Endothelial cell of umbilical vein (primary cell): ENCODE measurements around the gene HDGFL2. TPM values are rescaled to one million over a fixed set of nuclear protein-coding genes. Genes with fewer than 3 reads are reported as not detected.

Experiments
- BruUV-seq: library from RNA; stranded (reverse); fragments of 400-500 nt; replicated peaks from 2 replicates; lab custom pipeline; 2021; lab: Mats Ljungman, UMichigan
- CTCF ChIA-PET: fragments of 300-600, 350-600 bp; sonication (Branson Sonifier 250); formaldehyde crosslinking; loops from one replicate; lab custom pipeline; 2021; ENCODE audit warnings: antibody characterized with exemption, inconsistent platforms; lab: Charles Lee
- POLR2A ChIA-PET: fragments of 300-600, 350-600 bp; sonication (Branson Sonifier 250); formaldehyde crosslinking; loops from one replicate; lab custom pipeline; 2021; ENCODE audit warnings: antibody characterized with exemption, inconsistent platforms; lab: Charles Lee
- DNase-seq: peaks from one replicate; pipeline ENCODE4 v3.0.0-alpha.2; 2011; ENCODE audit warnings: low read depth, low spot score
- FAIRE-seq: peaks from 2 replicates; lab custom pipeline; 2011; peaks lifted over from hg19 to GRCh38; lab: Jason Lieb, UNC
- H2AFZ ChIP-seq: 2 replicates; pipeline ENCODE4 v1.6.0; 2012; ENCODE audit warnings: low read depth, low read length, control low read depth, inconsistent platforms
- H3K27ac ChIP-seq: 2 replicates; pipeline ENCODE4 v1.5.1; 2011; ENCODE audit warnings: low read depth, mild to moderate bottlenecking, control low read depth, low read length, moderate library complexity; ENCODE audit not compliant: insufficient read depth
- H3K27me3 ChIP-seq, 2 experiments: 2 replicates each; pipeline versions ENCODE4 v1.6.0 to v1.6.1; 2011; ENCODE audit warnings: low read length in 2 of 2, mixed read lengths in 1 of 2; ENCODE audit not compliant: control insufficient read depth in 2 of 2, insufficient read depth in 2 of 2
- H3K36me3 ChIP-seq, 2 experiments: 2 replicates in 1 of 2; 3 replicates in 1 of 2; pipeline ENCODE4 v1.5.1; 2011; ENCODE audit warnings: low read length in 2 of 2, mild to moderate bottlenecking in 1 of 2, moderate library complexity in 1 of 2; ENCODE audit not compliant: control insufficient read depth in 2 of 2, insufficient read depth in 2 of 2; ENCODE audit errors: extremely low read depth in 1 of 2
- H3K4me1 ChIP-seq: 3 replicates; pipeline ENCODE4 v1.5.1; 2011; ENCODE audit warnings: mild to moderate bottlenecking, low read length; ENCODE audit not compliant: control insufficient read depth, insufficient read depth; ENCODE audit errors: extremely low read depth
- H3K4me2 ChIP-seq: 2 replicates; pipeline ENCODE4 v1.6.1; 2011; ENCODE audit warnings: low read length, control low read depth, mixed read lengths; ENCODE audit not compliant: insufficient read depth
- H3K4me3 ChIP-seq, 3 experiments: fragments of 200-600 bp in 1 of 3; sonication (generic), shearing (Covaris generic) in 1 of 3; replicated peaks in 1 of 3; 2 replicates each; pipeline ENCODE4 v1.5.1; 2011 to 2016; ENCODE audit warnings: control low read depth in 3 of 3, low read length in 3 of 3, mild to moderate bottlenecking in 2 of 3, inconsistent platforms in 1 of 3, low read depth in 1 of 3, moderate library complexity in 1 of 3; ENCODE audit not compliant: insufficient read depth in 1 of 3
- H3K79me2 ChIP-seq: 2 replicates; pipeline ENCODE4 v1.6.0; 2012; ENCODE audit warnings: low read length, inconsistent platforms; ENCODE audit not compliant: control insufficient read depth, insufficient read depth
- H3K9ac ChIP-seq: replicated peaks from 2 replicates; pipeline ENCODE3; 2011; ENCODE audit warnings: low read length, control low read depth; ENCODE audit not compliant: insufficient read depth; ENCODE audit errors: extremely low read depth
- H3K9me1 ChIP-seq: replicated peaks from 3 replicates; pipeline ENCODE4 v1.6.0; 2011; ENCODE audit warnings: mild to moderate bottlenecking, low read length; ENCODE audit not compliant: control insufficient read depth, insufficient read depth; ENCODE audit errors: extremely low read depth
- H3K9me3 ChIP-seq: replicated peaks from 2 replicates; pipeline ENCODE4 v1.5.1; 2012; ENCODE audit warnings: low read length, inconsistent platforms; ENCODE audit not compliant: control insufficient read depth, insufficient read depth
- H4K20me1 ChIP-seq: replicated peaks from 2 replicates; pipeline ENCODE3; 2011; ENCODE audit warnings: mild to moderate bottlenecking, low read length; ENCODE audit not compliant: control insufficient read depth, insufficient read depth; ENCODE audit errors: extremely low read depth
- CTCF ChIP-seq, 2 donors: IDR thresholded peaks; 1 replicate in 1 of 2; 2 replicates in 1 of 2; pipeline ENCODE4 v1.5.1; 2011; ENCODE audit warnings: low read length in 2 of 2, mild to moderate bottlenecking in 2 of 2, moderate library complexity in 2 of 2, control low read depth in 1 of 2, inconsistent platforms in 1 of 2, low read depth in 1 of 2; ENCODE audit not compliant: insufficient read depth in 1 of 2; ENCODE audit errors: extremely low read depth in 1 of 2
- JUN ChIP-seq: IDR thresholded peaks from 2 replicates; pipeline ENCODE4 v1.6.1; 2011; ENCODE audit warnings: borderline replicate concordance, low read depth; ENCODE audit not compliant: insufficient read length, insufficient read depth
- POLR2AphosphoS5 ChIP-seq: IDR thresholded peaks from 2 replicates; pipeline ENCODE4 v1.6.1; 2012; ENCODE audit warnings: low read depth, mild to moderate bottlenecking, control low read depth, low read length, moderate library complexity; ENCODE audit not compliant: insufficient read depth
- dilution Hi-C: fragments of 300-500 bp; cut with MboI; formaldehyde crosslinking; loops from one replicate; pipeline ENCODE4 v1.15.0; 2019; ENCODE audit warnings: low sequenced_read_pairs; ENCODE audit not compliant: extremely low pct_ligation_motif_present
- intact Hi-C: fragments of 100-400 bp; cut with micrococcal nuclease; formaldehyde crosslinking; loops from one replicate; pipeline ENCODE4 v1.10.0; 2022
- polyA plus RNA-seq, 4 experiments: library from polyadenylated mRNA; depleted of rRNA in 3 of 4; stranded (reverse) in 3 of 4; unstranded in 1 of 4; fragments of >200 nt; gene quantifications; 2 replicates each; pipeline versions ENCODE4 v1.2.1 to v1.2.3, GENCODE V29; 2011 to 2012; ENCODE audit warnings: missing spikeins in 1 of 4
- total RNA-seq: library from RNA; stranded (reverse); gene quantifications from 2 replicates; pipeline ENCODE4 v1.2.3, GENCODE V29; 2021

HDGFL2 gene
- total and polyA plus RNA-seq, 2 donors (not counting 3 experiments of a cell fraction or from before 2014, with no cell fraction given): 39.1 to 79.6 TPM

GRCh38 chr19:4547303-4548237, 75.5 kb downstream of the HDGFL2 start:
- H3K9ac ChIP-seq: no peak overlapping the region
- no peaks in the 10 kb centered on the region for H3K9me3 ChIP-seq
- dilution Hi-C loops: no loop called here
- H3K4me3 ChIP-seq: no peak overlapping the region
- no peaks in the 10 kb centered on the region for H3K4me1 ChIP-seq
- no peak overlapping the region for H3K4me2 ChIP-seq
- BruUV-seq: no TSS peak
- ChIA-PET POLR2A (no interaction called here), CTCF (interaction anchor here (0.7 to 2.0 kb wide), 9 partner anchors 9 to 89 kb away, joined by 3 to 9 read pairs (median 4); partner anchors contain the start of genes PLIN5 and SEMA6B)
- DNase-seq (peak; percentile 26), FAIRE-seq (no peak)
- peaks cover 13 to 45% of the 10 kb centered on the region in 2 experiments for H3K36me3 ChIP-seq
- TF ChIP-seq JUN (no peak), CTCF (IDR thresholded peaks at IDR 0.05; ENCODE audit: extremely low read depth in 1 of 2, insufficient read depth in 1 of 2, low read depth in 1 of 2, low read length in 2 of 2) (peak; percentile 31 to 60)
- no peaks in the 10 kb centered on the region for H4K20me1 ChIP-seq
- no peaks in the 10 kb centered on the region for H3K79me2 ChIP-seq
- intact Hi-C loops: no loop called here
- no peaks in the 10 kb centered on the region for H3K27me3 ChIP-seq
- H3K27ac ChIP-seq: no peak overlapping the region
- no peaks in the 10 kb centered on the region for H3K9me1 ChIP-seq
- no peak overlapping the region for H2AFZ ChIP-seq

- Histone ChIP-seq H3K4me1 (no peaks in the 10 kb centered on the region), H3K4me3 (no peak overlapping the region), H3K27ac (no peak overlapping the region), H4K20me1 (no peaks in the 10 kb centered on the region), H3K36me3 (peaks cover 13 to 51% of the 10 kb centered on the region in 2 experiments), H3K9me1 (no peaks in the 10 kb centered on the region), H3K4me2 (no peak overlapping the region), H3K9me3 (no peaks in the 10 kb centered on the region), H3K79me2 (no peaks in the 10 kb centered on the region), H2AFZ (no peak overlapping the region), H3K9ac (no peak overlapping the region), H3K27me3 (no peaks in the 10 kb centered on the region)
- dilution Hi-C loops: no loop called here
- CTCF ChIA-PET: interaction anchor here (1.6 to 2.0 kb wide), 2 partner anchors 9 to 13 kb away, joined by 4 to 6 read pairs; partner anchors contain the start of gene PLIN5
- no peak for FAIRE-seq
- POLR2A ChIA-PET: no interaction called here
- intact Hi-C loops: no loop called here
- TF ChIP-seq JUN: no peak
- TF ChIP-seq POLR2AphosphoS5: peak; percentile 17
- BruUV-seq: no TSS peak
- no peak for DNase-seq
These were observed 76.1 kb downstream of the HDGFL2 start for GRCh38 chr19:4548238-4548584.
